SHP77 (cell line): ENCODE data around the gene MGAT5B.
"Not testable (repeated sequence)": the region's sequence is repeated elsewhere in the genome, so short reads cannot be mapped to it uniquely, and the experiment has no call there.

ENCODE experiments used
- DNase-seq, 2 experiments: peaks; one replicate each; lab custom pipeline; 2025; lab: John Stamatoyannopoulos, UW

The MGAT5B gene

DNA sequence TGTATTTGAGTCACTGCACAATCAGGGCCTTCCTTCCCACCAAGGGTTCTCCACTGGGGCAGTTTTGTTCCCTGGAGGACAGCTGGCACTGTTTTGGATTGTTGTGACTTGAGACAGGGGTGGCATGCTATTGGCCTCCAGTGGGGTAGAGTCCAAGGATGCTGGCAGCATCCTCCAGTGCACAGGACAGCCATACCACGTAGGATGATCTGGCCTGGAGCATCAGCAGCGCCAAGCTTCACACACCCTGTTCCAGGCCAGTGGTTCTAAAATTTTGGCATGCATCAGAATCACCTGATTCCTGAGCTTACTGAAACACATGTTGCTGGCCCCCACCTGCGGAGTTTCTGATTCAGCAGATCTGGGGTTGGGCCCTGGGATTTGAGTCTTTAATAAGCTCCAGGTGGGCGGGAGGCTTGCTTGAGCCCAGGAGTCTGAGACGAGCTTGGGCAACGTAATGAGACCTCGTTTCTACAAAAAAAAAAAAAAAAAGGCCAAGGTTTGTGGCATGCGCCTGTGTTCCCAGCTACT, 83.2 kb downstream of the MGAT5B start:
- no peak for DNase-seq

DNA sequence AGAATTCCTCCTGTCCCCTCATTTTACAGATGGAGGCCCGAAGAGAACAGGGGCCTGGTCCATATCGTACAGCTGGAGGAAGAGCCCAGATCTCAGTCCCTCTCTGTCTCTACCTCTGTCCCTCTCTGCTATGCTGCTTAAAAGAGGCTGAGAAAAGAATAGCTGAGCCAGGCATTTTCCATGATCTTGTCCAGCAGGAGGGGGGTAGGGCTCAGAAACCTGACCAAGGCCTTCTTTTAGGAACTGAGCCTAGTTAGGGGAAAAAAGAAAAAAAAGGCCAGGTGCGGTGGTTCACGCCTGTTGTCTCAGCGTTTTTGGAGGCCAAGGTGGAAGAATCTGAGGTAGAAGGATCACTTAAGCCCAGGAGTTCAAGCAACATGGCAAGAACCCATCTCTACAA, 84.2 kb downstream of the MGAT5B start:
- DNase-seq: no peak

DNA sequence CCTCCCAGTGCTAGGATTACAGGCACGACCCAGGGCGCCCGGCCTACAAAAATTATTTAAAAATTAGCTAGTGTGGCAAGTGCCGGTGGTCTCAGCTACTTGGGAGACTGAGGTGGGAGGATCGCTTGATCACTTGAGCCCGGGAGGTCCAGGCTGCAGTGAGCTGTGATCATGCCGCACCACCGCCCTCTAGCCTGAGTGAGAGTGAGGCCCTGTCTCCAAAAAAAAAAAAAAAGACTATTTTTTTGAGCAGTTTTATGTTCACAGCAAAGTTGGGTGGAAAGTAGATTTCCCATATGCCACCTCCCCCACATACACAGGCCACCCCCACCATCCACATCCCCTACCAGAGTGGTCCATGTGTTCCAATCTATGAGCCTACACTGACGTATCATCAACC, 84.9 kb downstream of the MGAT5B start:
- no peak for DNase-seq

DNA sequence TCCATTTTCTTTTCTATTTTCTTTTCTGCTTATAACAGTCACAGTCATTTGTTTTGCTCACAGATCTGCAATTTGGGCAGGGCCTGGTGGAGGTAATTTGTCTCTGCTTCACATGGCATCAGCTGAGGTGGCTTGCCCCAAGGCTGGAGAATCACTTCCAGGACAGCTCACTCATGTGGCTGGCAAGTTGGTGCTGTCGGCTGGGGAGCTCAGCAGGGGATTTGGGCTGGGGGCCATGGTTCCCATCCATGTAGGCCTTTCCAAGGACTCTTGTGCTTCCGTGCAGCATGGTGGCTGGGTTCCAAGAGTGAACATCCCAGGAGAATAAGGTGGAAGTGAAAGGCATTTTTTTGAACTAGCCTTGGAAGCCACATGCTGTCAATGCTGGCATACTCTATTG, 85.7 kb downstream of the MGAT5B start:
- DNase-seq: no peak

DNA sequence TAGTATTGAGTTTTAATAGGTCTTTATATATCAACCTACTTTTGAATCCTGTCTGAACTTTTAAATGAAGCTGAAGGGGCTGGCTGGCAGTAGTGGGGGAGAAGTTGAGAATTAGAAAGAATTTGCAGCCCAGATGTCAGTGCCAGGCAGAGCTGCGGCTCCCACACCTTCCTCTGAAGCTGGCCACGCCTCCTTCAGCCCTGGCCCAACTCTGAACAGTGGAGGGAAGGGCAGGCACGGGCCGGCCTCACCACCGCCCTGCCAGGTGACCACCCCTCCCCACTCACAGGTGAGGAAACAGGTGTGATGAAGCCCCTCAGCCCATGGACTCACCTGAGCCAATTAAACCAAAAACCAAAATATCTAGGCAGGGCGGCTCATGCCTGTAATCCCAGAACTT, 87.0 kb downstream of the MGAT5B start:
- no peak for DNase-seq

DNA sequence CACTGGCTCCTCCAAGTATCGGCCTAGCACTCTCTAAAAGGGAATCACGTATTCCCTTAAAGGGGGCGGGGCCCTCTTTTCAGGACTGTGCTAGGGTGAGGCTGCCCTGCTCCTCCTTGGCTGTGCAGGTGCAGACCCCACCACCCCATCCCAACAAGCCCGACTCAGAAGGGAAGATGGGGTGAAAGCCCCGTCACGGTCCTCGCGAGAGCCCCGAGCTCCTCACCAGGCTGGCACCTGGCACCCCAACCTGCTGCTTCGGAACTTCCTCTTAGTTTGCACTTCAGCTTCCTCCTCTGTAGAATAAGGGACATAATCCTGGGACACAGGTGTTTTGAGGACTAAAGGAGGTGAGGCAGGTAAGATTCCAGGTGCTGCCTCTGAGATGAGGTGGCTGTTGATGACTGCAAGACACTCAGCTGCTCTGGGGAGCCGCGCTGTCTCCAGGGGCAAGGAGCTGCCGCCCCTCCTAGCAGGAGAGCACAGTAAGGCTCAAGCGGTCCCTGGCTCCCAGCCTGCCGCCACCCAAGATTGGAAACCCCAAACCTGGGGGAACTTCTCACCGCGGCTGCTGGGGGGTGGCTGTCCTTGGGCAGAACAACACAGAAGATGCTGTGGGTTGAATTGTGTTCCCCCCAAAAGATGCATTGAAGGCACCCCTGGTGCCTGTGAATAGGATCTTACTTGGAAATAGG, 88.8 kb downstream of the MGAT5B start:
- no peak for DNase-seq

DNA sequence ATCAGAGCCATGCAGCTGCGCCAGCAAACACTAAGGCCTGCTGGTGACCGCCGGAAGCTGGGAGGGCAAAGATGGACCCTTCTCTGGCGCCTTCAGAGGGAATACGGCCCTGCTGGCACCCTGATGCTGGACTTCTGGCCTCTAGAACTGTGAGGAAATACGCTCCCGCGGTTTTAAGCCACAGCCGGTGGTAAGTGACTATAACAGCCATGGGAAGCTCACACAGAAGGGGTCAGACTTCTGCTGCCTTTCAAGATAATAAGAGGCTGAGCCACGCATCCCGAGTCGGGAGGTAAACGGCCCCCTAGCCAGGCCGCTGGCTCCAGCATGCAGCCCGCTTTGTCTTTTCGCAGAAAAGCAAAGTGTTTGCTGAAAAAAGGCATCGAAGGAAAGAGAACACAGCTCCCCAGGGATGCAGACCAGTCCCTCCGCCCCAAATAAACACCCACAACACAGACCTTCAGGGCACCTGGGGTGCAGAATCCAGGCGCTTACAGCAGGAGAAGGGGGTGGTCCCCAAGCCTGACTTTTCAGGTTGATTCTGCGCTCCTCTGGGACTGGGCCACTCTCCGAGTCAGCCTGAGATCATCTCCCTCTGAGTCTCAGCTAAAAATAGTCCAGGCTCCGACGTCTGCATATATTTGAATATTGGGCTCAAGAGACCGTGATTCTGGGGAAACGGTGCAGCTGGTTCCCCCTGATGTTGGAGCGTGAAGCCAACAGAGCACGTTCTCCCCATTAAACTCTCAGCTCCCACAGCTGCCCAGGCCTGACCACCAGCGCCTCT, 89.7 kb downstream of the MGAT5B start:
- DNase-seq: peak in 1 of 2 experiments; percentile 21

DNA sequence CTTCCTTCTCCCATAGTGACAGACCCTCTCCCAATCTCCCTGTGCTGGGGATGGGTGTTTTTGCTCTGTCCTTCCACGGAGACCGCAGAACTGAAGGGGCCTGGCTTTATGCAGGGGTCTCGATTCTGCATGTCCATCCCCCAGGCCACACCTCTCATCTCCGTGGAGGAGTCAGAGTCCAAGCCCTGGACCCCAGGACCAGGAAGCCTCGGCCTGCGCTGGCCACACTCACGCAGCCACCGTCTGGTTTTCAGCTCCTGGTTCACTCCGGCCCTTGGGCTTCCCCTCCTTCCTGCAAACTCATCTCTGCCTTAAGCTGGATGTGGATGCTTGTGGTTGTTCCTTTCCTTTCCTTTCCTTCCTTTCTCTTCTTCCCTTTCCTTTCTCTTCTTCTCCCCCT, 90.8 kb downstream of the MGAT5B start:
- DNase-seq: no peak

DNA sequence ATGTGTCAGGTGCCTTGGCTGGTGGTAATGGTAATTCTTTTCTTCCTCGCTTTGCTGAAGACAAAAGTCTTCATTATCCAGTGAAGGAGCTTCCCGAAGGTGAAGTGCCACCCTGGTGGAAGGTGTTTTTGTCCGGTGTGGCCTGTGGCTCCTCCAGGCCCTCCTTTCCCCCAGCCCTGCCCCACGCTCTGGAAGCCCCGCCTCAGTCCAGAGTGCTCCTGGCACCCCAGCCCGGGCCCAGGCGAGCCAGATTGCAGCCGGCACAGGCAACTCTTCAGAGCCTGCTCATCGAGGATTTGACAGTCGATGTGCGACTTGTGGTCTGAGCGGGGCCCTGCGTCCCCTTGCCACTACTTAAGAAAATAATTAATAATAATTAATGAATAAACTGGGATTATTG, 93.7 kb downstream of the MGAT5B start:
- DNase-seq: no peak

DNA sequence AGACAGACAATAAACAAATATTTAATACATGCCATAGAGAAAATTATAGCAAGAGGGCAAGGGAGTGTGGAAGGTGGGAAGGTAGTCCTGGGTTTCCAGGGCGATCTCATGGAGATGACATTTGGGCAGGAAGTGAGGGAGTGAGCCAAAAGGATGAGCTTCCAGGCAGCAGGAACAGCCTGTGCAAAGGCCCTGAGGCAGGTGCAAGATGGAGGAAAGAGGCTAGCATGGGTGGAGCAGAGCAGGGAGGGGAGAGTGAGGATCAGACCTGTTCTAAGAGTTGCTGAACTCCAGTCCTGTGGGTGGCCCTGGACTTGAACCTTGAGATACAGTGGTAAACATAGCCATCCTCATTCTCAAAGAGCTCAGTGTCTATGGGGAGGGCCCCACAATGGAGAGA, 94.7 kb downstream of the MGAT5B start:
- DNase-seq: no peak

DNA sequence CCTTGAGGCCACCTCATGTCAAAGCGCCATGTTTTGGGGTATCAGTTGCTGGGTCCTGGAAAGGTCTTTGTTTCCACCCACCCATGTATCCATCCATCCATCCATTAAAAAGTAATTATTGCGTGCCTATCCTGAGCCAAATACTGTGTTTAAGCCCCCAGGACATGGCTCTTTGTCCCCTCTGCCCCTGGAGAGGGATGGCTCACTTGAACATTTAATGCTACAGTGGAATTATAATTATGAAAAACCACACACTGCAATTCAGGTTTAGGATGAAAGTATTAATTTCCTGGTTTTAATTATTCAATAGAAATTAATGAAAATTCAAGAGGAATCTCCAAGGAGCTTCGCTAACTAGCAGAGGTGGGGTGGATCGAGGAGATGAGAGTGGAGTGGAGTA, 97.8 kb downstream of the MGAT5B start:
- no peak for DNase-seq

DNA sequence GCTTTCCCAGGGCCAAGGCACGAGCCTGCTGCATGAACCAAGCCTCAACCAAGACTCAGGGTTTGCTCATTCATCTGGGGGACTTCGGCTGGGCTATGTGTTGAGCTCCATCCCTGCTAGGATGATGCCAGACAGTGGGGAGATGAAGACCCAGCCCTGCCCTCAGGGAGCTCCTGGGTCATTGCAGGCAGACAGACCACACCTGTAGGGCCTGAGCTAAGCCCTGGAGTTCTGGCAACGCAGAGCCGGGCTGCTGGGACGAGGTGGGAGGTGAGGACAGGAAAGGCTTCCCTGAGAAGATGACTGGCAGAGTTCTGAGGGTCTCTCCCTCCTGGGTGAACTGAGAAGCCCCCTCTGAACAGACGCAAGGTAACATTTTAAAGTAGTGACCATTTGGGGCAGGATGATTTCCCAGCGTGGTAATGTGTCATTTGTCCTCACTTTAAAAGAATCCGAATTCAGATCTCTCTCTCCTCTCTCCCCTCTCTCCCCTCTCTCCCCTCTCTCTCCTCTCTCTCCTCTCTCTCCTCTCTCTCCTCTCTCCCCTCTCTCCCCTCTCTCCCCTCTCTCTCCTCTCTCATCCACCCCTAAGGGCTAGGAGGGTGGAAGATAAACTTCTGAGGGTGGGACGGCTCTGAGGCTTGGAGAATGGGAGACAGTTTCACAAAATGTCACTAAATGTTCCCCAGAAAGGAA, 98.4 kb downstream of the MGAT5B start:
- no peak for DNase-seq

DNA sequence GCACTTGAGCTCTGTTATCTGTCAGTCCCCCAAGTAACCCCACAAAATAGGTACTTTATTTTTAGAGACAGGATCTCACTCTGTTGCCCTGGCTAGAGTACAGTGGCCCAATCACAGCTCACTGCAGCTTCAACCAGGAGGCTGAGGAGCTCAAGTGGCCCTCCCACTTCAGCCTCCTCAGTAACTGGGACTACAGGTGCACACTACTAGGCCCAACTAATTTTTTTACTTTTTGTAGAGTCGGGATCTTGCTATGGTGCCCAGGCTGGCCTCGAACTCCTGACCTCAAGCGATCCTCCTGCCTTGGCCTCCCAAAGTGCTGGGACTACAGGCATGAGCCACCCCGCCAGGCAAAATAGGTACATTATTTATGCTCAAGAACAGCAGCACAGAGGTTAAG, 99.6 kb downstream of the MGAT5B start:
- no peak for DNase-seq

DNA sequence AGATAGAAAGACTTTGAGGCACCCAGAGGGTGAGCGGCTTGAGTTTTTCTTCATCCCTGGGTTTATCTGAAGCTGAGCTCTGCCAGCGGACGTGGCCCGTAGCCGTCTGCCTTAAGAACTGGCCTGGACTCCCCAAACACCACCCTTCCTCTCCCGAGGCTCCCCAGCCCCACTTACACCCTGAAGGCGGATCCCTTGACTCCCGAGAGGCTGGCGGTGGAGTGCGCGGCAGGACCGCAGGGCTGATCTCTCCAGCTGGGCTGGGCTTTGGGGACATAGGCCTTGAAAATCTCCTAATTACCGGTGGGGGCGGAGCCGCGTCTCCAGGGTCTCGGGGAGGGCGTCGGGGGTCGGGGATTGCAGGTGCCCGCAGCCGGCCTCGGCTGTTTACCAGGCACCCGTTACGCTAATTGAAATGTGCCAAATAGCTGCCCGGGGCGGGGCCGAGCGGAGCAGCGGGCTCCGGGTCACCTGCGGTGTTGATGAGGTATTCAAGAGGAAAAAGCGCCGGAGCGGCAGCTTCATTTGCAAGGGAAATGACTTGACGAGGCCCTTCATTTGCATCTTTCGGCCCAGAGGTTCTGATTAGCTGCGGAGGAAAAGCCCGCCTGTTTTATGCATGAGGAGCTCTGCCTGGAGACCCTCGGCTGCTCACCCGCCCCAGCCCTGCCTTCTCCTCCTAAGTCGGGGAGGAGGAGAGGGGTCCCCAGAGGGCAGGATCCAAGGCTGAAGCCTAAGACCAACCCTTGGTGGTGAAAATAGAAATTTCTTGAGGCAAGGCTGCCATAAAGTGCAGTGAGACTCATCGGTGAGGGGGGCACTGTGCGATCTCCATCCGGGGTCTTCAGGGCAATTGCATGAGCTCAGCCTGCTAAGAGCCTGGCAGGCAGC, 100.7 kb downstream of the MGAT5B start:
- peak; percentile 77 to 90 for DNase-seq

DNA sequence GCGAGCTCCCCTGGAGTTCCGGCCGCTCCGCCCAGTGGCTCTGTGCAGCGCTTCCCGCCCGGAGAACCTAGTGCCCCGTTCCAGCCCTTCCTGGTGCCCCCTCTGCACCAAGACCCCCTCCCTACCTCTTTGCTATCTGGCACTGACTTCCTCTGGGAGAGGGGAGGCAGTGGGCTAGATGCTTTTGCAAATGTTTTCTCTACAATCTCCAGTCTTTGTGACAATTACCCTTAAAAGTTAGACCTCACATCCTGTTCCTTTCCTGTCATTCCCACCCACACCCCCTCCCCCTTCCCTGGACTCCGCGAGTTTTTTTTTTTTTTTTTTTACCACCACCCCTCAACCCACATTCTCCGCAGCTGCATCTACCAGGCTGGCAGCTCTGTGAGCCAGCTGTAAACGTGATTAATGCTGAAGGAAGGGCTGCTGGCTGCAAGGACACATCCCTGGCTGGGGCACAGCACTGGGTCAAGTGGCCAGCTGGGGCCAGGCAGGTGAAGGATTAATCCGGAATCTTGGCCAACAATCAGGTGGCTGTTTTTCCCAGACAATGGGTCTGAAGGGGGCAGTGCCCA, 101.5 kb downstream of the MGAT5B start:
- peak; percentile 89 to 94 for DNase-seq

DNA sequence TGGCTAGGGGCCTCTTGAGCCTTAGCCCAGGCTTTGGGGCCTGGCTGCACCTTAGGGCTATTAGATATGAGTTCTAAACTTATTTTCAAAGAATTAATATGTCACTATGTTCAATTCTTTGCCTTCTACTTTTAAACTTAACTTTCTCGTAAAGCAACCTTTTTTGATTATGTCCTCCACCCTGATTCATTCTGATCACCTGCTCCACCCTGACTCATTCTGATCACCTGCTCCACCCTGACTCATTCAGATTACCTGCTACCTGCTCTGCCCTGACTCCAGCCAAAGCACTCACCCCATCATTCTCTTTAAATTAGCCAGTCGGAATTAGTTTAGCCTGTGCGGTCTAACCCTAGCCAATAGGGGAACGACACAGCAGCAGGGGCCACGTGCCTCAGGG, 102.0 kb downstream of the MGAT5B start:
- not testable (repeated sequence) for DNase-seq

DNA sequence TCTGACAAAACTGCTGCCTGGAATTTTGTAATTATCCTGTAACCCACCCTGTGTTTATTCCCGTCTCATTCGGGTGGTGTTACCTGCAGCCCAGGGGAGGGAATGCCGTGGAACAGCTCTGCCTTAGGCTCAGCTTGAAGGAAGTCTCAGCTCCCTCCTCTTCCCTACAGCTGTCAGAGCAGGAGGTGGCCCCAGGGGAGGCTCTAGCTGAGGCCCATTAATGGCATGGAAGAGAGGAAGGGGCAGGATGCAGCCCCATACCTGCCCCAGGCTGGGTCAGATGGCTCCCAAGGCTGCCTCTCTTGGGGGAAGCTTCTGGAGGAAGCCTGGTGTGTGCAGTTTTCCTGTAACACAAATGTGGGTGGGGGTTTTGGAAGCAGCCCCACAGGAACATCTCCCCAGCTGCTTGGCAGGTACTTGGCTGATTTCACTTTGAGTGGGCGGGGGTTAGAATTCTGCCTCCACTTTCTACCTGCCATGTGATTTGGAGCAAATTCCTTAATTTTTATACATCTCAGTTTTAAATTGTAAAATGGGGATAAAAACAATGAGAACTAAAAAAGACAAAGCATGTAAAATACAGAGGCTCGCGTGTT, 103.9 kb downstream of the MGAT5B start:
- no peak for DNase-seq

DNA sequence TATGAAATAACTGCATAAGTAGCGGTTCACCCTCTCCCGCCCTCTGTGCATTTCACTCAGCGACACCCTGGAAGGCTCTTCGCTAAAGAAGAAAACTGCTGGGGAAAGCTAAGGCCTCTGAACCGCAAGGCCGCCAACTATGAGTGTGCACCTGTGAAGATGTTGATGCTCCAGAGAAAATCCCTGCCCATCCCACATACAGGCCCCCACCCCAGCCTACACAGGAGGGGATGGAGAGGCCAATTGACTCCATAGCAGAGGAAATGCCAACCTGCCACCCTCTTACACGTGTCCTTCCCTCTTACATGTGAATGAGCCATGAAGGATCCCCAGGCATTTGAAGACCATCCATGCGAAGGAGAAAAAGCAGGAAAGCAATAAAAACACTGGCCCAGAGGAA, 104.8 kb downstream of the MGAT5B start:
- no peak for DNase-seq

DNA sequence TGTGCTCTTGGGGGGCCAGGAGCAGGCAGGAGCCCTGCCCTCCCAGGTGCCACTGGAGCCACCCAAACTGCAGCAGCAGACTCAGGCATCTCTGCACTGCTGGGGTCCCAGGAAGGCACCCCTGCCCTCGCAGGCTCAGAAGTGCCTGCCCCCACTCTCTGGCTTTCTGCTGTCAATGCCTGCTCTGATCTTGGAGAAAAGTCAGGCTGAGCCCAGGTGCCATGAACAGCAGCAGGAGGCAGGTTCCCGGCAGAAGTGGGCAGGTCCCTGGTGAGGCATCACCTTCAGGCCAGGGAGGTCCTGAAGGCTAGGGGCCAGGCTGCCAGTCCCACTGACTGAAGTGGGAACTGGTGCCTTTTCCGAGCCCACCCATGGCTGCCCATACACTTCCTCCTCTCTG, 106.5 kb downstream of the MGAT5B start:
- no peak for DNase-seq

DNA sequence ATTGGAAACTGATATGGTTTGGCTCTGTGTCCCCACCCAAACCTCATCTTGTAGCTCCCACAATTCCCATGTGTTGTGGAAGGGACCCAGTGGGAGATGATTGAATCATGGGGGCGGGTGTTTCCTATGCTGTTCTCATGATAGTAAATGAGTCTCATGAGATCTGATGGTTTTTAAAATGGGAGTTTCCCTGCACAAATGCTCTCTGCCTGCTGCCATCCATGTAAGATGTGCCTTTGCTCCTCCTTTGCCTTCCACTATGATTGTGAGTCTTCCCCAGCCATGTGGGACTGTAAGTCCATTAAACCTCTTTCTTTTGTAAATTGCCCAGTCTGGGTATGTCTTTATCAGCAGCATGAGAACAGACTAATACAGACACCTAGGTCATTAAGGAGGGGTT, 109.8 kb downstream of the MGAT5B start:
- DNase-seq: not testable (repeated sequence)
